Gastroesophageal sphincter (tissue), 4 donors: ENCODE results near the gene ABL1. TPM values are rescaled to one million over a fixed set of nuclear protein-coding genes. Genes with fewer than 3 reads are reported as not detected.

Source experiments
- ATAC-seq: fragments of 150-250 bp; one replicate; pipeline ENCODE4 v1.9.1; 2016; ENCODE audit warnings: mild to moderate bottlenecking, moderate library complexity
- H3K27ac ChIP-seq, 4 donors: fragments of 200-600 bp; sonication (generic) in 3 of 4; 1 replicate in 3 of 4; 2 replicates in 1 of 4; pipeline ENCODE4 v1.5.1; 2016 to 2019
- H3K27me3 ChIP-seq: fragments of 200-600 bp; sonication (generic); one replicate; pipeline ENCODE4 v1.5.1; 2019
- H3K36me3 ChIP-seq, 2 donors: fragments of 200-600 bp; sonication (generic); one replicate each; pipeline ENCODE4 v1.5.1; 2019; ENCODE audit warnings: control low read depth in 1 of 2
- H3K4me1 ChIP-seq, 3 donors: fragments of 200-600 bp; sonication (generic); 1 replicate in 2 of 3; 2 replicates in 1 of 3; pipeline ENCODE4 v1.5.1; 2016 to 2019; ENCODE audit warnings: control low read depth in 2 of 3
- H3K4me3 ChIP-seq, 2 donors: fragments of 200-600 bp; sonication (generic); one replicate each; pipeline ENCODE4 v1.5.1; 2019; ENCODE audit warnings: mild to moderate bottlenecking in 1 of 2, moderate library complexity in 1 of 2
- H3K9me3 ChIP-seq, 3 donors: fragments of 200-600 bp; sonication (generic); one replicate each; pipeline ENCODE4 v1.5.1; 2017 to 2019; ENCODE audit warnings: control low read depth in 2 of 3
- EP300 ChIP-seq: sonication (generic); formaldehyde crosslinking; IDR thresholded peaks from one replicate; pipeline ENCODE4 v1.6.1; 2017; ENCODE audit warnings: antibody characterized with exemption, mild to moderate bottlenecking
- POLR2A ChIP-seq, 2 donors: fragments of 450-650 bp; IDR thresholded peaks; one replicate each; pipeline ENCODE4 v1.6.1; 2017; ENCODE audit warnings: antibody characterized with exemption in 2 of 2, mild to moderate bottlenecking in 2 of 2, moderate library complexity in 1 of 2
- POLR2AphosphoS5 ChIP-seq: sonication (generic); formaldehyde crosslinking; IDR thresholded peaks from one replicate; pipeline ENCODE4 v1.6.1; 2017; ENCODE audit warnings: antibody characterized with exemption
- WGBS, 2 donors: methylation state at CpG; one replicate each; pipeline ENCODE4 v1.1.5; 2018; ENCODE audit warnings: low coverage in 1 of 2; 5-methylcytosine and 5-hydroxymethylcytosine counted together
- total RNA-seq, 4 donors: library from RNA; depleted of rRNA; stranded (reverse); fragments of >200 nt; gene quantifications; one replicate each; pipeline ENCODE4 v1.1.0, GENCODE V29; 2016
- TF ChIP-seq, protein P1 (sequence below), 4 experiments: fragments of 200-600 bp in 2 of 4; fragments of 450-650 bp in 2 of 4; sonication (generic) in 1 of 4; IDR thresholded peaks; one replicate each; pipeline ENCODE4 v1.5.1; 2017 to 2019; ENCODE audit warnings: antibody characterized with exemption in 4 of 4, mild to moderate bottlenecking in 2 of 4, moderate library complexity in 2 of 4

ABL1 gene
- total RNA-seq, 4 donors from 2014 or later, result 81.4 to 147 (median 125) TPM

DNA sequence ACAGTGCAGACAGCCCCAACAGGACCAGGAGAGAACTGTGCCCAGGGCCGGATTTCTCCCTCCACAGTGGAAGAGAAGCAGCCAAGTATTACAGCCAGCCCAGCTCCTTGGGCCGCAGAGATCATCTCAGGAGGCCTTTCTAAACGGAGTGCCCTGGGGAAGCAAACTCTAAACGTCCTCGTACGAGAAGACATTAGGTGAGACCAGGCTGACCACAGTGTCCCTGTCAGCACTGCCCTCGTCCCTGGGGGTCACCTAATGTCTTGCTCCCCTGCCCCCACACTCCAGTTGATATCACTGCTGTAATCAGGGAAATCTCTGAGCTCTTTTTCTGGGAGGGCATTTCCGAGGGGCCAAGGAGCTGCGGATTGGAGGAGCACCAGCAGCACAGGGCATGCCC, 55.1 kb downstream of the ABL1 start:
- Histone ChIP-seq H3K9me3 (no peaks in the 10 kb centered on the region), H3K27ac (no peak overlapping the region), H3K27me3 (no peaks in the 10 kb centered on the region), H3K36me3 (peaks cover 0 to 87% of the 10 kb centered on the region in 2 donors), H3K4me1 (peaks cover 0 to 62% (median 5%) of the 10 kb centered on the region in 3 donors), H3K4me3 (no peak overlapping the region)
- whole genome bisulfite sequencing, 2 donors, result 70% methylated on average over 3 of the region's 9 CpGs; no CpG with 5 or more reads in 1 of the 2 donors
- ATAC-seq, result no peak
- TF ChIP-seq POLR2A (IDR thresholded peaks at IDR 0.05), result no peak
- TF ChIP-seq, protein P1, sequence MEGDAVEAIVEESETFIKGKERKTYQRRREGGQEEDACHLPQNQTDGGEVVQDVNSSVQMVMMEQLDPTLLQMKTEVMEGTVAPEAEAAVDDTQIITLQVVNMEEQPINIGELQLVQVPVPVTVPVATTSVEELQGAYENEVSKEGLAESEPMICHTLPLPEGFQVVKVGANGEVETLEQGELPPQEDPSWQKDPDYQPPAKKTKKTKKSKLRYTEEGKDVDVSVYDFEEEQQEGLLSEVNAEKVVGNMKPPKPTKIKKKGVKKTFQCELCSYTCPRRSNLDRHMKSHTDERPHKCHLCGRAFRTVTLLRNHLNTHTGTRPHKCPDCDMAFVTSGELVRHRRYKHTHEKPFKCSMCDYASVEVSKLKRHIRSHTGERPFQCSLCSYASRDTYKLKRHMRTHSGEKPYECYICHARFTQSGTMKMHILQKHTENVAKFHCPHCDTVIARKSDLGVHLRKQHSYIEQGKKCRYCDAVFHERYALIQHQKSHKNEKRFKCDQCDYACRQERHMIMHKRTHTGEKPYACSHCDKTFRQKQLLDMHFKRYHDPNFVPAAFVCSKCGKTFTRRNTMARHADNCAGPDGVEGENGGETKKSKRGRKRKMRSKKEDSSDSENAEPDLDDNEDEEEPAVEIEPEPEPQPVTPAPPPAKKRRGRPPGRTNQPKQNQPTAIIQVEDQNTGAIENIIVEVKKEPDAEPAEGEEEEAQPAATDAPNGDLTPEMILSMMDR (IDR thresholded peaks at IDR 0.05), result no peak
- no peak for TF ChIP-seq EP300
- no peak for TF ChIP-seq POLR2AphosphoS5

DNA sequence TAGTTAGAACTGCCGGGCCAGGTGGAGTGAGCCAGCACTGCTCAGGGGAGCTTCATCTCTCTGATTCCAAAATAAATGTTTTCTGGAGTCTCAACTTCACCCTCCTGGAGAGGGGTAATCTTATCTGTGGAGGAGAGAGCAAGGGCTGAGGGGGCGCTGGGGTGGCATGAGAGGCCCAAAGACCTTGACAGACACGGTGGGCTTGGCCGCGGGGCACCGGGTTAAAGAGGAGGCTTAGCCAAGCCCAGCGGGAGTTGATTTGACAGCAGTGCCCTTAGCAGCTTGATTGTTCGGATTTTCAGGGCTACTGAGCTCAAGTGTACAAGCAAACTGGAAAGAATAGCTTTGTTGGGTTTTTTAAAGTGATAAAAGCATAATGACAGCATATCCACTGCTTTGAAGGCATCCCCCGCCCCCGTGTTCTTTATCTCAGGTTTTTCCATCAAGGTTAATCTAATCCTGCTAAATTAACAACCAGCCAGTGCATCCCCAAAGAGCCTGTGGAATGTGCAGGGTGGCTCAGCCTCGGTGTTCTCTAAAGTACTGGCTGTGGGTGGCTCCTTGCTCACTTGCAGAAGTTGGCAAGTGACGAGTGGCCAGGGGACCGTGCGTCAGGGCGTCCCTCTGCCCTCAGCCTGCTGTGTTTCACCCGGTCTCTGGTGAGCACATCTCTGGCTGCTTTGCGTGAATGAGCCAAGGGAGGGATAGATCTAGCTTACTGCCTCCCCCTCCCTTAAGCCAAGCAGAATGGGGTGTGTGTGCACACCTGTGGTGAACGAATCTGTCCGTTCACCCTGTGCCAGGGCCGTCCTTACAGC, 56.0 kb downstream of the ABL1 start:
- H3K4me1 ChIP-seq, result peaks cover 0 to 62% (median 5%) of the 10 kb centered on the region in 3 donors
- H3K27ac ChIP-seq, result no peak overlapping the region
- no peak overlapping the region for H3K4me3 ChIP-seq
- 74 to 77% methylated on average over 3 to 9 of the region's 20 CpGs for WGBS, 2 donors
- peaks cover 0 to 78% of the 10 kb centered on the region in 2 donors for H3K36me3 ChIP-seq
- no peaks in the 10 kb centered on the region for H3K27me3 ChIP-seq
- H3K9me3 ChIP-seq, result no peaks in the 10 kb centered on the region
- TF ChIP-seq EP300, result no peak
- no peak for TF ChIP-seq POLR2A (IDR thresholded peaks at IDR 0.05)
- no peak for TF ChIP-seq POLR2AphosphoS5
- TF ChIP-seq, protein P1 (IDR thresholded peaks at IDR 0.05), result no peak
- ATAC-seq, result no peak

DNA sequence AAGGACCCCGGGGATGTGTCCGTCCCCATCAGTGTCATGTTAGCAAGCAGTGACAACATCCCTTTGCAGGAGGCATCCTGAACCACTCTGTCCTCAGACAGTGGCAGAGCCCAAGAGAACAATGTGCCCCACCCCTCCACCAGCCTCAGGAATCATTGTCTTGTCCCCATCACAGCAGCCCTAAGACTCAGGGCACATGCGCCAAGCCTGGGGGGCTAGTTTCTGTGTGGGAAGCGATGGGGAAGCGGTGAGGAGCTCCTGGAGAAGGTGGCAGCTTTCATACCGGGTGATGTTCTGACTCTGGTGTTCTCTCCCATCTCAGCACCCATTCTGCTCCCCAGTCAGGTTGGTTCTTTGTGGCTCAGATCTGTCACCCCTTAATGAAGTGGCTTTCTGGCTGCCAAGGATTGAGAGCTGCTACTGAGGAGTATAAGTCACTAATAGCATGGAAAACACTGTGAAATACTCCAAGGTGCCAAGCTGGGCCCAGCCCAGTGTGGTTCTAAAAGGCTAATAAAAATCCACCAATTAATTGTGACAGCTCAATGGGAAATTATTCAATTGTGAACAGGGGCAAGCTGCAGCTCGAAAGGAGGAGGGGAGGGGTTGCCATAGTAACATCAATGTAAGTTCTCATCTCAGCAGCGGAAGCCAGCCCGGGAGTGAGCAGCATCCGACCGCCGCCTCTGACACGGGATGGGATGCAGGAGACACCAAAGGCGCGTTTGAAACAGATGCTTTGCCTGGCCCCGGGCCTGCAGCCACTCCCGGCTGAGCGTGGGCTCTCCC, 56.8 kb downstream of the ABL1 start:
- no peaks in the 10 kb centered on the region for H3K27me3 ChIP-seq
- H3K27ac ChIP-seq, result no peak overlapping the region
- WGBS, 2 donors, result 66 to 70% methylated on average over 4 to 8 of the region's 18 CpGs
- TF ChIP-seq POLR2AphosphoS5 (no peak), EP300 (no peak), POLR2A (IDR thresholded peaks at IDR 0.05) (no peak)
- TF ChIP-seq, protein P1 (IDR thresholded peaks at IDR 0.05), result no peak
- peaks cover 0 to 57% (median 5%) of the 10 kb centered on the region in 3 donors for H3K4me1 ChIP-seq
- peak; percentile 39 for ATAC-seq
- no peak overlapping the region for H3K4me3 ChIP-seq
- peaks cover 0 to 70% of the 10 kb centered on the region in 2 donors for H3K36me3 ChIP-seq
- no peaks in the 10 kb centered on the region for H3K9me3 ChIP-seq

DNA sequence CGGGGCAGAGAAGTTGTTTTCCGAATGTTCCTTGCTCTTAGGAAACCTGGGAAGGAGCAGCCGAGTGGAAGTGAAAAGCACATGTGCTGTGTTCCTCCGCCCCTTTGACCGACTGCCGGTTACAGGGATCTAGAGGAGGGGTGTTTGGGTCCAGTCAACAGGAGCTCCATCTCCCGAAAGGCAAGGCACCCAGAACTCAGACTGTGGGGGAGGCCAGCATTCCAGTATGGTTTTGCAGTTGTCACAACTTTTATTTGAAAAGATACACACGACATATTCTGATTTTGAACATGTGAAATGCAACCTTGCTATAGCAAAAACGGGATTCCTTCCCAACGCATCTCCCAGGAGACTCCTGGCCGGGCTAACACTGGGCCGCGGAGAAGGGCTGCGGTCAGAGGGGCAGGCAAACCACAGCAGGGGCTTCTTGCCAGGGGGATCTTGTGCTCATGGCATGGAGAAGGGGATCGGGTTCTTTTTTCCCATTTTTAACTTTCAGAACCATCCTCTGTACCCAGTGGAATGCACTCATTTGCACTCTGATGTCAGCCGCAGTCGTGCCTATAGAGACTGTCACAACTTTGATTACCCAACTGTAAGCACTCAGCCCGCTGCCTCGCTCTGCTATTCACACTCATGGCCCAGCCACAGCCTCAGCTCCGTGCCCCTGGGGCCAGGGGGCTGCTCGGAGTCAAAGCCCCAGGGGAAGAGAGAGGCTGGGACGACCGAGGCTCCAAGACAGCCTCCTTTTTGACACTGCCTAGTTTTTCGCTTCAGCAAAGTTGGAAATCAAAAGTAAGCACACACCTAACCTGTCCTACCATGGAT, 57.6 kb downstream of the ABL1 start:
- no peak for ATAC-seq

More for the DNA sequence above, 57.6 kb downstream of the ABL1 start:
- no peak for TF ChIP-seq EP300
- TF ChIP-seq POLR2AphosphoS5, result no peak
- TF ChIP-seq POLR2A (IDR thresholded peaks at IDR 0.05), result no peak
- TF ChIP-seq, protein P1 (IDR thresholded peaks at IDR 0.05), result no peak
- H3K4me3 ChIP-seq, result no peak overlapping the region
- peaks cover 0 to 62% of the 10 kb centered on the region in 2 donors for H3K36me3 ChIP-seq
- peaks cover 1% of the 10 kb centered on the region for H3K27me3 ChIP-seq
- H3K4me1 ChIP-seq, result peaks cover 0 to 49% (median under 1%) of the 10 kb centered on the region in 3 donors
- no peaks in the 10 kb centered on the region for H3K9me3 ChIP-seq
- WGBS, 2 donors, result 58 to 67% methylated on average over 1 to 9 of the region's 24 CpGs
- H3K27ac ChIP-seq, result peak overlapping the region in 2 of 4 donors; percentile 39 to 59
